Endometrial microvascular endothelial cells (primary cell): ENCODE measurements around the gene TBC1D5. TPM values are rescaled to one million over a fixed set of nuclear protein-coding genes. Genes with fewer than 3 reads are reported as not detected.
"Not testable (repeated sequence)": the region's sequence is repeated elsewhere in the genome, so short reads cannot be mapped to it uniquely, and the experiment has no call there.

ENCODE experiments used
- in situ Hi-C: cut with HindIII; loops from 2 replicates; pipeline ENCODE4 v1.10.0; 2017; ENCODE audit warnings: low sequenced_read_pairs, low pct_unique_long_range_greater_than_20kb; ENCODE audit errors: inconsistent ontology term
- total RNA-seq: library from RNA; depleted of rRNA; stranded (reverse); fragments of >200 nt; gene quantifications from one replicate; pipeline ENCODE4 v1.2.3, GENCODE V29; 2015; ENCODE audit errors: inconsistent ontology term

The TBC1D5 gene
- total RNA-seq, 1 donor from 2014 or later, result 46.6 TPM

DNA sequence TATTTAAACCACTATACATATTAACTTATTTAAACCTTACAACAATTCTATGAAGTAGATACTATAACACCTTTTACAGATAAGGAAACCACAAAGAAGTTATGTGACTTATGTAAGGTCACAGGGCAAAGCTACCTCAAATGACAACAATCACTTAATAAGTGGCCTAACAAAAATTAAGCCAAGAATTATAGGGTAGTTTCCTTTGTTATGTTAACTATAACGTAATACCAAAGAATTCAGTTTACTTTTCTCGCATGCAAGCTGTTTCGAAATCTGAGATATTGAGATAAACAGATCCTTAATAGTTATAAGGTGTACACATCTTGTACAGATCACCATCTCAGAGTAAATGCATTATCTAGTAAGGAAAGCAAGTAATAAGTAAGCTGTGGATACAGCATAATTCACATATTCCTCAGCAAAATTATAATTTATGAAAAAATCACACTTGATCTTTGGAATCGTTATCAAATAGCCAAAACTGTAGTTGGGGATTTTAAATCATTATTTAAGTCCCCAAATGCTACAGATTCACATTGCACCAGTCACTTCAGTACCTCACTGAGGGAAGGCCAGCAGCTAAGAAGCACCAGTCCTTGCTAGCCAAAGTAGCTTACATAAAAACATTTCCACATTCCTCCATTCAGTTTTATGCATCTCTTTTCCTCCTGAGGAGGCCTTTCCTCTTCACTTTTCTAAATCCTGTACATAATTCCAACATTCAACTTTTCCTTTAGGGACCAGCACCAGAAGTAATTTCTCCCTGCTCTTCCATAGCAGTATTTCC, 226.8 kb downstream of the TBC1D5 start:
- in situ Hi-C loops, result no loop called here

DNA sequence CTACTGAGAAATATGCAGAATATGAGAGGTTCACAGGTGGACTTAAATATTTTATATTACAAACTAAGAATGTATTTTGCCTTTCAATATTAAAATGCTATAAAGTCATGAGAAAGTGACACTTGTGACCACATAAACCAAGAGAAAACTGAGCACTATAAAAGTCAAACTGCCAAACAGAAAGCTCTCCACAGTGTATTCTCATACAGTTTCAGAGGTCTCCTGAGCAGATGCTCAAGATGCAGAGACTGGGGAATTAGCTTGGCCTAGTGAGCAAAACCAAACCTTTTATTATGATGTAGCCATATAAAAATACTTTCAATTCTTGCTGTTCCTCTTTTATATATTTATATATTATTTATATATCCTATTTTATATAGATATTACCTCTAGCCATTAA, 227.8 kb downstream of the TBC1D5 start:
- in situ Hi-C loops, result no loop called here

DNA sequence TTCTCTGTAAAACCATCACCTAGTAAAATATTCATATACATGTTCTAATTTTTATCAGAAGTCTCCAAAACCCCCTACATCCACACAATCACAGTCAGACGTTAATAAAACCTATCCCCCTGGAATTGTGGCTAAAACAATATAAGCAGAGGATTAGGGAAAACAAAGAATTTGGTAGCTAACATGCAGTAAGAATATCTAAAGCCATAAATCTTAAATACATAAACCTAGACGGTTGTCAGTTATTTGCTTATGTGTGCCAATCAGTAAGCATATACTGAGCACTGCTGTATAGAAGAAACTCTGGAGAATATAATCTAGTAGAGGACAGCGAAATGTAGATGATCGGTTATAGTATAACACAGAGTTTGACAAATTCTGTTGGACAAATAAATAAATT, 232.2 kb downstream of the TBC1D5 start:
- in situ Hi-C loops, result no loop called here

GRCh38 chr3:17508180-17508752, 234.2 kb downstream of the TBC1D5 start:
- in situ Hi-C loops, result no loop called here

- in situ Hi-C loops, result no loop called here
Measured at GRCh38 chr3:17507480-17507879, 235.0 kb downstream of the TBC1D5 start.

GRCh38 chr3:17505856-17506255, 236.6 kb downstream of the TBC1D5 start:
- in situ Hi-C loops, result no loop called here

- in situ Hi-C loops, result no loop called here
Measured at GRCh38 chr3:17501745-17502144, 240.7 kb downstream of the TBC1D5 start.

DNA sequence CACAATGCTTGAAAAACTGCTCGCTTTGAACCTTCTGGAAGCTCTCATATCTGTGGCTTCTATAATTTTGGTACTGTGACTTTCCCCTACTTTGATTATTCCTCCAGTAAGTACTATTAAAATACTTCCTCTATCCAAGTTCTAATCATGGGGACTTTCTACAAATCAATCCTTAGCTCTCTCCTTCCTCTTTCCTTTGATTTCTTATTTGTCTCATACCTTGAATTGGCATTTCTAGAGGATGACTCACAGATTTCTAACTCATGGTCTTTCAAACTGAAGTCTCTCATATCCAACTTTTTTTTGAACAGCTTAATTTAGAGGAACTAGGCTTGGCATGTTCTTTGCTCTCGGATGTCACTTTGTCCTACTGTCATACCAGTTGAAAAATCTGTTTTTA, 241.8 kb downstream of the TBC1D5 start:
- in situ Hi-C loops, result no loop called here

DNA sequence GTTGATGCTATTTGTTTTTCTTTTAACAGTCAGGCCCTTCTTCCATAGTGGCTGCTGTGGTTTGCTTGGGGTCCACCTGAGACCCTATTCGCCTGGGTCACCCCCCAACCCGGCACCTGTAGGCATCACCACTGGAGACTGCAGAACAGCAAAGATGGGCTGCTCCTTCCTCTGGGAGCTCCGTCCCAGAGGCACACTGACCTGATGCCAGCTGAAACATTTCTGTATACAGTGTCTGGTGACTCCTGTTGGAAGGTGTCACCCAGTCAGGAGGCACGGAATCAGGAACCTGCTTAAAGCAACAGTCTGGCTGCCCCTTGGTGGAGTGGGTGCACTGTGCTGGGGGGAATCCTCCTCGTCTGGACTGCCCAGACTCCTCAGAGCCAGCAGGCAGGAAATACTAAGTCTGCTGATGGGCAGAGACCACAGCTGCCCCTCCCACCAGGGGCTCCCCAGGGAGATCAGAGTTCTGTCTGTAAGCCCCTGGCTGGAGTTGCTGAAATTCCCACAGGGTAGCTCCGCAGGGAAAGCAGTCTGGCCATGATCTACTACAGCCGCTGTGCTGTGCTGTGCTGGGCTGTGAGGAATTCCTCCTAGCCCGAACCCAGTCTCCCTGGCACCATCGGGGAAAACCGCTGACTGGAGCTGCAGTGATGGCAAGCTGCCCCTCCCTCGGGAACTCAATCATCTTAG, 248.2 kb downstream of the TBC1D5 start:
- in situ Hi-C loops, result no loop called here

DNA sequence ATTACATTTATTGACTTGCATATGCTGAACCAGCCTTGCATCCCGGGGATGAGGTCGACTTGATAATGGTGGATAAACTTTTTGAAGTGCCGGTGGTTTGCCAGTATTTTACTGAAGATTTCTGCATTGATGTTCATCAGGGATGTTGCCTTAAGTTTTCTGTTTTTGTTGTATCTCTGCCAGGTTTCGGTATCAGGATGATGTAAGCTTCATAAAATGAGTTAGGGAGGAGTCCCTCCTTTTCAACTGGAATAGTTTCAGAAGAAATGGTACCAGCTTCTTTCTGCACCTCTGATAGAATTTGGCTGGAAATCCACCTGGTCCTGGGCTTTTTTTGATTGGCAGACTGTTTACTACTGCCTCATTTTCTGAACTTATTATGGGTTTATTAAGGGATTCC, 250.8 kb downstream of the TBC1D5 start:
- in situ Hi-C loops, result no loop called here

GRCh38 chr3:17491190-17491589, 251.2 kb downstream of the TBC1D5 start:
- in situ Hi-C loops, result not testable (repeated sequence)

DNA sequence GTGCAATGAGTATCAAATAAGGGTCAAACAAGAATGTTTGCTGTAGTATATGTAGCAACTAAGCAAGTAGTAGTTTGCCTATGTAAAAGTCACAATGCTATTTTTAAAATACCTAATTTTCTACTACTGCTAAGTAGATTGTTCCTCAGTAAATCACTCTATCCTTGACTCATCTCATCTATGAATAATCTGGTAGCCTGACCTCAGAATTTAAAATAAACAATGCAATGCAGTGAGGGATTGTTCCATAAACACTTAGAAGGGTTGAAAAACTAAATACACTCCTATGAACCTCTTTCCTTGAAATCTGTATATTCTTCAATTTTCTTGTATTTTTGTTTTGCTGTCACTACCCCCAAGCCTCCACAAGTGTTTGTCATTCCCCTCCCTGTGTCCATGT, 253.3 kb downstream of the TBC1D5 start:
- in situ Hi-C loops, result no loop called here

GRCh38 chr3:17481116-17481515, 261.3 kb downstream of the TBC1D5 start:
- in situ Hi-C loops, result no loop called here

DNA sequence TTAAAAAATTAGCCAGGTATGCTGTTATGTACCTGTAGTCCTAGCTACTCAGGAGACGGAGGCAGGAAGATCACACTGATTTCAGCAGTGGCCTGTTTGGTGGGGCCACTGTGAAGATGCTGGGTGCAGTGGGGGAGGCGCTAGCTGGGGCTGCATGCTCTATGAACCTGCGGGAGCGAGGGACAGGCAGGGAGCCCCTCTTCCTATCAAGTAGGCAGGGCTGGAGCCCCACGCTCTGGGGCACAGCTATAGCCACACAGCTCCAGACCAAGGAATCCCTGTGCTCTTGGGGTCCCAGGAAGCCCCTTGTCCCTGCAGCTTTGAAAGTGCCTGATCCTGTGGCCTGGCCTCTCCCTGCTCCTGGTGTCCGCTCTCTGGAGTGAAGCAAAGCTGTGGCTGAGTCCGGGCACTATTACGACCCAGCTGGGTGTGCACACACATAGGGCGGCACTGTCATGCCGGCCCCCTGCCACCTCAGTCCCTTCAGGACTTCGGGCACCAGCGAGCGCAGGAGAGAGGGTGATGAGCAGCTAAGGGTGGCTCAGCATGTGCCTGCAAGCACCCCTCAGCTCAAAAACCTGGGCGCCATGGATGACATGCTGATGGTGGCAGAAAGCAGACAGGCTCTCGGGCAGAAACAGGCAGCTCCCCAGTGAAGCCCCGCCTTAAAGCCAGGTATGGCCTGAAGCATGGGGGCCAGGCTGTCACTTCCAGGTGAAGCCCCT, 262.6 kb downstream of the TBC1D5 start:
- in situ Hi-C loops, result no loop called here

GRCh38 chr3:17478673-17479072, 263.8 kb downstream of the TBC1D5 start:
- in situ Hi-C loops, result no loop called here

DNA sequence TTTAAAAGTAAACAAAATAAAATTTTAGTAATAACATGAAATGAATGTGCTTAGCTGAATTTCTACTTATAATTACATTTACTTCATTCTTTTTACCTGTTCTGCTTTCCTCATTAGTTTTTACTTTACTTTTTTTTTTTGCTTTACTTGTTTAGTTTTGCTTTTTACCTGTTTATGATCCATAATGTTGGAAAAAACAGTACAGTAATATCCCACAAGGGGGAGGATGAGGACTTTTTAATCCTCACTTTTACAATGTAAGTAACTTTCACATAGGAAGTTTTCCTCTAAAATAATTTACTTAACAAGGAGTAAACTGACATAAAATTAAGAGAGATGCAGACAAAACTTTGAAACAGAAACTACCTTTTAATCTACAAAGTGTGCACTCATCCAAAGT, 268.7 kb downstream of the TBC1D5 start:
- in situ Hi-C loops, result no loop called here

- in situ Hi-C loops, result no loop called here
Measured at GRCh38 chr3:17469954-17470353, 272.5 kb downstream of the TBC1D5 start.

- in situ Hi-C loops, result no loop called here
Measured at GRCh38 chr3:17469520-17469919, 272.9 kb downstream of the TBC1D5 start.

- in situ Hi-C loops, result no loop called here
Measured at GRCh38 chr3:17466028-17466427, 276.4 kb downstream of the TBC1D5 start.
